Endothelial cell of umbilical vein (primary cell): Measurements from ENCODE around the gene JMJD8. TPM values are rescaled to one million over a fixed set of nuclear protein-coding genes. Genes with fewer than 3 reads are reported as not detected.

Experiments used
- BruUV-seq: library from RNA; stranded (reverse); fragments of 400-500 nt; replicated peaks from 2 replicates; lab custom pipeline; 2021; lab: Mats Ljungman, UMichigan
- CTCF ChIA-PET: fragments of 300-600, 350-600 bp; sonication (Branson Sonifier 250); formaldehyde crosslinking; loops from one replicate; lab custom pipeline; 2021; ENCODE audit warnings: antibody characterized with exemption, inconsistent platforms; lab: Charles Lee
- POLR2A ChIA-PET: fragments of 300-600, 350-600 bp; sonication (Branson Sonifier 250); formaldehyde crosslinking; loops from one replicate; lab custom pipeline; 2021; ENCODE audit warnings: antibody characterized with exemption, inconsistent platforms; lab: Charles Lee
- DNase-seq: peaks from one replicate; pipeline ENCODE4 v3.0.0-alpha.2; 2011; ENCODE audit warnings: low read depth, low spot score
- FAIRE-seq: peaks from 2 replicates; lab custom pipeline; 2011; peaks lifted over from hg19 to GRCh38; lab: Jason Lieb, UNC
- H2AFZ ChIP-seq: 2 replicates; pipeline ENCODE4 v1.6.0; 2012; ENCODE audit warnings: low read depth, low read length, control low read depth, inconsistent platforms
- H3K27ac ChIP-seq: 2 replicates; pipeline ENCODE4 v1.5.1; 2011; ENCODE audit warnings: low read depth, mild to moderate bottlenecking, control low read depth, low read length, moderate library complexity; ENCODE audit not compliant: insufficient read depth
- H3K27me3 ChIP-seq, 2 experiments: 2 replicates each; pipeline versions ENCODE4 v1.6.0 to v1.6.1; 2011; ENCODE audit warnings: low read length in 2 of 2, mixed read lengths in 1 of 2; ENCODE audit not compliant: control insufficient read depth in 2 of 2, insufficient read depth in 2 of 2
- H3K36me3 ChIP-seq, 2 experiments: 2 replicates in 1 of 2; 3 replicates in 1 of 2; pipeline ENCODE4 v1.5.1; 2011; ENCODE audit warnings: low read length in 2 of 2, mild to moderate bottlenecking in 1 of 2, moderate library complexity in 1 of 2; ENCODE audit not compliant: control insufficient read depth in 2 of 2, insufficient read depth in 2 of 2; ENCODE audit errors: extremely low read depth in 1 of 2
- H3K4me1 ChIP-seq: 3 replicates; pipeline ENCODE4 v1.5.1; 2011; ENCODE audit warnings: mild to moderate bottlenecking, low read length; ENCODE audit not compliant: control insufficient read depth, insufficient read depth; ENCODE audit errors: extremely low read depth
- H3K4me2 ChIP-seq: 2 replicates; pipeline ENCODE4 v1.6.1; 2011; ENCODE audit warnings: low read length, control low read depth, mixed read lengths; ENCODE audit not compliant: insufficient read depth
- H3K4me3 ChIP-seq, 3 experiments: fragments of 200-600 bp in 1 of 3; sonication (generic), shearing (Covaris generic) in 1 of 3; replicated peaks in 1 of 3; 2 replicates each; pipeline ENCODE4 v1.5.1; 2011 to 2016; ENCODE audit warnings: control low read depth in 3 of 3, low read length in 3 of 3, mild to moderate bottlenecking in 2 of 3, inconsistent platforms in 1 of 3, low read depth in 1 of 3, moderate library complexity in 1 of 3; ENCODE audit not compliant: insufficient read depth in 1 of 3
- H3K79me2 ChIP-seq: 2 replicates; pipeline ENCODE4 v1.6.0; 2012; ENCODE audit warnings: low read length, inconsistent platforms; ENCODE audit not compliant: control insufficient read depth, insufficient read depth
- H3K9ac ChIP-seq: replicated peaks from 2 replicates; pipeline ENCODE3; 2011; ENCODE audit warnings: low read length, control low read depth; ENCODE audit not compliant: insufficient read depth; ENCODE audit errors: extremely low read depth
- H3K9me1 ChIP-seq: replicated peaks from 3 replicates; pipeline ENCODE4 v1.6.0; 2011; ENCODE audit warnings: mild to moderate bottlenecking, low read length; ENCODE audit not compliant: control insufficient read depth, insufficient read depth; ENCODE audit errors: extremely low read depth
- H3K9me3 ChIP-seq: replicated peaks from 2 replicates; pipeline ENCODE4 v1.5.1; 2012; ENCODE audit warnings: low read length, inconsistent platforms; ENCODE audit not compliant: control insufficient read depth, insufficient read depth
- H4K20me1 ChIP-seq: replicated peaks from 2 replicates; pipeline ENCODE3; 2011; ENCODE audit warnings: mild to moderate bottlenecking, low read length; ENCODE audit not compliant: control insufficient read depth, insufficient read depth; ENCODE audit errors: extremely low read depth
- CTCF ChIP-seq, 2 donors: IDR thresholded peaks; 1 replicate in 1 of 2; 2 replicates in 1 of 2; pipeline ENCODE4 v1.5.1; 2011; ENCODE audit warnings: low read length in 2 of 2, mild to moderate bottlenecking in 2 of 2, moderate library complexity in 2 of 2, control low read depth in 1 of 2, inconsistent platforms in 1 of 2, low read depth in 1 of 2; ENCODE audit not compliant: insufficient read depth in 1 of 2; ENCODE audit errors: extremely low read depth in 1 of 2
- EZH2 ChIP-seq: IDR thresholded peaks from 2 replicates; pipeline ENCODE4 v1.6.1; 2012; ENCODE audit warnings: borderline replicate concordance, low read depth, mild to moderate bottlenecking, moderate library complexity, low read length, inconsistent platforms; ENCODE audit not compliant: severe bottlenecking
- FOS ChIP-seq: IDR thresholded peaks from 2 replicates; pipeline ENCODE4 v1.6.1; 2011; ENCODE audit warnings: mild to moderate bottlenecking, low read length, moderate library complexity, borderline replicate concordance; ENCODE audit not compliant: insufficient read depth
- GATA2 ChIP-seq: IDR thresholded peaks from 2 replicates; pipeline ENCODE4 v1.7.0; 2011; ENCODE audit warnings: low read depth, mild to moderate bottlenecking, moderate library complexity, mixed read lengths, low read length; ENCODE audit not compliant: insufficient read length, insufficient read depth
- JUN ChIP-seq: IDR thresholded peaks from 2 replicates; pipeline ENCODE4 v1.6.1; 2011; ENCODE audit warnings: borderline replicate concordance, low read depth; ENCODE audit not compliant: insufficient read length, insufficient read depth
- MYC ChIP-seq: IDR thresholded peaks from one replicate; pipeline ENCODE4 v1.6.1; 2011; ENCODE audit warnings: mild to moderate bottlenecking, low read depth, low read length
- POLR2A ChIP-seq: IDR thresholded peaks from 2 replicates; pipeline ENCODE4 v1.6.1; 2012; ENCODE audit warnings: low read depth, mild to moderate bottlenecking, control low read depth, low read length
- POLR2AphosphoS5 ChIP-seq: IDR thresholded peaks from 2 replicates; pipeline ENCODE4 v1.6.1; 2012; ENCODE audit warnings: low read depth, mild to moderate bottlenecking, control low read depth, low read length, moderate library complexity; ENCODE audit not compliant: insufficient read depth
- dilution Hi-C: fragments of 300-500 bp; cut with MboI; formaldehyde crosslinking; loops from one replicate; pipeline ENCODE4 v1.15.0; 2019; ENCODE audit warnings: low sequenced_read_pairs; ENCODE audit not compliant: extremely low pct_ligation_motif_present
- intact Hi-C: fragments of 100-400 bp; cut with micrococcal nuclease; formaldehyde crosslinking; loops from one replicate; pipeline ENCODE4 v1.10.0; 2022
- polyA plus RNA-seq, 4 experiments: library from polyadenylated mRNA; depleted of rRNA in 3 of 4; stranded (reverse) in 3 of 4; unstranded in 1 of 4; fragments of >200 nt; gene quantifications; 2 replicates each; pipeline versions ENCODE4 v1.2.1 to v1.2.3, GENCODE V29; 2011 to 2012; ENCODE audit warnings: missing spikeins in 1 of 4
- total RNA-seq: library from RNA; stranded (reverse); gene quantifications from 2 replicates; pipeline ENCODE4 v1.2.3, GENCODE V29; 2021

JMJD8 gene
- total and polyA plus RNA-seq, 2 donors (not counting 3 experiments of a cell fraction or from before 2014, with no cell fraction given): 55.1 to 102 TPM

- no peaks in the 10 kb centered on the region for H3K9me1 ChIP-seq
- H3K9ac ChIP-seq: peak overlapping the region; percentile 66
- no peaks in the 10 kb centered on the region for H3K27me3 ChIP-seq
- no peak for TF ChIP-seq POLR2AphosphoS5
- TF ChIP-seq FOS: no peak
- no peak for TF ChIP-seq CTCF (IDR thresholded peaks at IDR 0.05; ENCODE audit: extremely low read depth in 1 of 2, insufficient read depth in 1 of 2, low read depth in 1 of 2, low read length in 2 of 2)
- no peak for TF ChIP-seq MYC
- TF ChIP-seq GATA2: no peak
- TF ChIP-seq EZH2: no peak
- TF ChIP-seq POLR2A: no peak
- TF ChIP-seq JUN: no peak
- intact Hi-C loops: loop anchor here (1.0 kb wide), 1 partner anchor 46 kb away; no protein-coding TSS in a partner anchor
- peaks cover 4% of the 10 kb centered on the region for H3K4me1 ChIP-seq
- H3K9me3 ChIP-seq: no peaks in the 10 kb centered on the region
- dilution Hi-C loops: no loop called here
- H3K4me3 ChIP-seq: peak overlapping the region; percentile 37 to 82 (median 61)
- H3K79me2 ChIP-seq: peaks cover 8% of the 10 kb centered on the region
- H2AFZ ChIP-seq: peak overlapping the region; percentile 25
- CTCF ChIA-PET: interaction anchor here (0.7 to 1.7 kb wide), 9 partner anchors 9 to 56 kb away, joined by 3 to 8 read pairs (median 4); partner anchors contain the start of gene RAB40C
- POLR2A ChIA-PET: interaction anchor here (1.6 kb wide), 1 partner anchor 9 kb away, joined by 4 read pairs; no protein-coding TSS in a partner anchor
- no peaks in the 10 kb centered on the region for H3K36me3 ChIP-seq
- H3K27ac ChIP-seq: no peak overlapping the region
- H4K20me1 ChIP-seq: no peaks in the 10 kb centered on the region
- no TSS peak for BruUV-seq
- FAIRE-seq (no peak), DNase-seq (no peak)
- peak overlapping the region; percentile 48 for H3K4me2 ChIP-seq
Measured at GRCh38 chr16:635573-636205, 48.4 kb downstream of the JMJD8 start.
